HEK293 (cell line): ENCODE results near the gene DIP2C.

Source experiments
- BCL11A ChIP-seq: fragments of 450-650 bp; formaldehyde crosslinking; IDR thresholded peaks from 2 replicates; pipeline ENCODE4 v1.5.1; 2016; ENCODE audit warnings: low read depth, missing biosample characterization, missing genetic modification characterization
- CTCF ChIP-seq: fragments of 450-650 bp; formaldehyde crosslinking; IDR thresholded peaks from 2 replicates; pipeline ENCODE4 v1.5.1; 2016; ENCODE audit warnings: missing biosample characterization, missing genetic modification characterization
- HOXA7 ChIP-seq: sonication (generic); formaldehyde crosslinking; IDR thresholded peaks from 2 replicates; pipeline ENCODE4 v1.8.1; 2022; ENCODE audit warnings: missing genetic modification reagents, borderline replicate concordance
- INSM2 ChIP-seq: fragments of 450-650 bp; formaldehyde crosslinking; IDR thresholded peaks from 2 replicates; pipeline ENCODE4 v1.5.1; 2016; ENCODE audit warnings: missing biosample characterization, missing genetic modification characterization
- SETDB1 ChIP-seq: IDR thresholded peaks from one replicate; pipeline ENCODE4 v1.6.1; 2017; ENCODE audit warnings: mild to moderate bottlenecking, low read length, moderate library complexity, mixed read lengths; ENCODE audit not compliant: insufficient read length
- SP7 ChIP-seq: fragments of 450-650 bp; formaldehyde crosslinking; IDR thresholded peaks from 2 replicates; pipeline ENCODE4 v1.5.1; 2016; ENCODE audit warnings: missing biosample characterization, missing genetic modification characterization
- ZBTB10 ChIP-seq: fragments of 450-650 bp; formaldehyde crosslinking; IDR thresholded peaks from 2 replicates; pipeline ENCODE4 v1.5.1; 2016; ENCODE audit warnings: missing biosample characterization, missing genetic modification characterization
- ZFP37 ChIP-seq: fragments of 450-650 bp; formaldehyde crosslinking; IDR thresholded peaks from 2 replicates; pipeline ENCODE4 v1.5.1; 2016; ENCODE audit warnings: missing biosample characterization, missing genetic modification characterization
- ZNF18 ChIP-seq: fragments of 450-650 bp; formaldehyde crosslinking; IDR thresholded peaks from 2 replicates; pipeline ENCODE4 v1.5.1; 2016; ENCODE audit warnings: missing biosample characterization, missing genetic modification characterization
- ZNF280D ChIP-seq: fragments of 450-650 bp; formaldehyde crosslinking; IDR thresholded peaks from 2 replicates; pipeline ENCODE4 v1.5.1; 2016; ENCODE audit warnings: missing biosample characterization, missing genetic modification characterization
- ZNF513 ChIP-seq: fragments of 450-650 bp; IDR thresholded peaks from 2 replicates; pipeline ENCODE4 v1.5.1; 2018; ENCODE audit warnings: missing biosample characterization, missing genetic modification characterization
- ZNF585B ChIP-seq: fragments of 450-650 bp; formaldehyde crosslinking; IDR thresholded peaks from 2 replicates; pipeline ENCODE4 v1.5.1; 2016; ENCODE audit warnings: missing biosample characterization, missing genetic modification characterization
- ZNF701 ChIP-seq: fragments of 450-650 bp; formaldehyde crosslinking; IDR thresholded peaks from 2 replicates; pipeline ENCODE4 v1.5.1; 2016; ENCODE audit warnings: missing biosample characterization, missing genetic modification characterization

- no peak for TF ChIP-seq INSM2 (tag by site-specific recombination)
- TF ChIP-seq BCL11A (tag by site-specific recombination) = no peak
- TF ChIP-seq ZNF513 (tag by site-specific recombination) = no peak
- no peak for TF ChIP-seq SETDB1
- TF ChIP-seq ZNF585B (tag by site-specific recombination) = no peak
- no peak for TF ChIP-seq CTCF
- no peak for TF ChIP-seq ZNF18 (tag by site-specific recombination)
- TF ChIP-seq HOXA7 = no peak
- no peak for TF ChIP-seq ZNF280D (tag by site-specific recombination)
- no peak for TF ChIP-seq ZFP37 (tag by site-specific recombination)
- no peak for TF ChIP-seq SP7 (tag by site-specific recombination)
- no peak for TF ChIP-seq ZNF701 (tag by site-specific recombination)
- TF ChIP-seq ZBTB10 (tag by site-specific recombination) = no peak
Measured at GRCh38 chr10:481628-482027, 207.8 kb downstream of the DIP2C start.
